CD4-positive, alpha-beta T cell treated with Interleukin-15 for 4 hours (primary cell): Measurements from ENCODE around the gene GUCY1A1.

ENCODE experiments used
- DNase-seq: peaks from one replicate; pipeline ENCODE4 v3.0.0-alpha.2; 2020; ENCODE audit warnings: low spot score

The GUCY1A1 gene

DNA sequence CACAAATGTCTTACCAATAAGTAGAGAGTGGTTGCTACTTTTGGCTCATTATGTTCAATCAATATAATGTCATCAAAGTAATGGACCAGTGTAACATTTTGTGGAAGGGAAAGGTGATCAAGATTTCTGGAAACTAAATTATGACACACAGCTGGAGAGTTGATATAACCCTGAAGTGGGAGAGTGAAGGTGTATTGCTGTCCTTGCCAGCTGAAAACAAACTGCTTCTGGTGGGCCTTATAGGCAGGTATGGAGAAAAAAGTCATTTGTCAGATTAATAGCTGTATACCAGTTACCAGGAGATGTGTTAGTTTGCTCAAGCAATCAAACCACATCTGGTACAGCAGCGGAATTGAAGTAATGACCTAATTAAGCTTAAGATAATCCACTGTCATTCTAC lies 74.9 kb downstream of the GUCY1A1 start:
- no peak for DNase-seq

GRCh38 chr4:155742310-155743015 lies 75.8 kb downstream of the GUCY1A1 start:
- no peak for DNase-seq

- no peak for DNase-seq
These were observed 79.3 kb downstream of the GUCY1A1 start for GRCh38 chr4:155745984-155746383.

GRCh38 chr4:155748039-155748438 lies 81.4 kb downstream of the GUCY1A1 start:
- no peak for DNase-seq

- DNase-seq = no peak
These were observed 82.4 kb downstream of the GUCY1A1 start for GRCh38 chr4:155749041-155749440.

DNA sequence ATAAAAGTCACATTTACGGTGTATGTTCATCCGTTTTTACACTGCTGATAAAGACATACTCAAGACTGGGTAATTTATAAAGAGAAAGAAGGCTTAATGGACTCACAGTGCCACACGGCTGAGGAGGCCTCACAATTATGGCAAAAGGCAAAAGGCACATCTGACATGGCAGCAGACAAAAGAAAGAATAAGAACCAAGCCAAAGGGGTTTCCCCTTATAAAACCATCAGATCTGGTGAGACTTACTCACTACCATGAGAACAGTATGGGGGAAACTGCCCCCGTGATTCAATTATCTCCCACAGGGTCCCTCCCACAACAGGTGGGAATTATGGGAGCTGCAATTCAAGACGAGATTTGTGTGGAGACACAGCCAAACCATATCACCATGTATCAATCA lies 84.9 kb downstream of the GUCY1A1 start:
- DNase-seq = no peak

GRCh38 chr4:155757745-155758265 lies 91.2 kb downstream of the GUCY1A1 start:
- no peak for DNase-seq

DNA sequence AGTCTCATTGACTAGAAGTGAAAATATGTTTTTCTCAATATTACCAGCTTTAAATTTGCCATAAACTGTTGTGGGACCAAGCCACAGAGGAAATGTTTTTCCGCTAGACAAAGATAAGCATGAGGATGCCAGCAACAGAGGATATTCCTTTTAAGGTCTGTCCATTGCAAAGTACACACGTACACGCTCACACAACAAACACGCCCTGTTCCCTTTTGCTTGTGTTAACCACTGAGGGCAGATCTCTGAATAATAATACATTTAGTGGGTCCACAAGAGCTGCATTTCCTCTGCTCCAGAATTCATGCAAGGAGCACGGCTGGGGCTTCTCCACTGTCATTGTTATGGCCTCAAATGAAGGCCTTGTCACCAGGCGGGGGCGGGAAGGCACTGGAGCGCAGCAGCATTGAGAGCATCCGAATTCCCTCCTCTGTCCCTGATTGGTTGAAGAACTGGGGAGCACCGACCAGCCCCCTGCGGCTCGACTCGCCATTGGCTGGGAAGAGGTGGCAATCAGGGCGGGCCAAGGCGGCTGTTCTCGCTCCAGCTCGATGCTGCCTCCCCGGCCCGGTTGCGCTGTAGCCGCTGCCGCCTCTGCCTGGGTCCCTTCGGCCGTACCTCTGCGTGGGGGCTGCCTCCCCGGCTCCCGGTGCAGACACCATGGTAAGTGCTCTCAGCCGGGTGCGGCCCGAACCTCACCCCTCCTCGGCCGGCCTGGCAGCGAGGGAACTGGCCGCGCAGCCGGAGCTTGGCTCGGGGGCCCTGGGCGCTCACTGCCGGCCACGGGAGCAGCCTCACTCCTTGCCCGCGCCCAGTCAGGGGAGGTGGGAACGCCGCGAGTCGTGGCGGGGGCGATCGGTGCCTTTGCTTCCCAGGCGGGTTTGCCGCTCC lies 92.1 kb downstream of the GUCY1A1 start, which contains the start of gene GUCY1B1:
Gene GUCY1B1 (plus strand): TSS at position 541 of the 891 bp plus-strand sequence. CDS start 120 bp downstream, at position 661.
- peak; percentile 57 for DNase-seq

DNA sequence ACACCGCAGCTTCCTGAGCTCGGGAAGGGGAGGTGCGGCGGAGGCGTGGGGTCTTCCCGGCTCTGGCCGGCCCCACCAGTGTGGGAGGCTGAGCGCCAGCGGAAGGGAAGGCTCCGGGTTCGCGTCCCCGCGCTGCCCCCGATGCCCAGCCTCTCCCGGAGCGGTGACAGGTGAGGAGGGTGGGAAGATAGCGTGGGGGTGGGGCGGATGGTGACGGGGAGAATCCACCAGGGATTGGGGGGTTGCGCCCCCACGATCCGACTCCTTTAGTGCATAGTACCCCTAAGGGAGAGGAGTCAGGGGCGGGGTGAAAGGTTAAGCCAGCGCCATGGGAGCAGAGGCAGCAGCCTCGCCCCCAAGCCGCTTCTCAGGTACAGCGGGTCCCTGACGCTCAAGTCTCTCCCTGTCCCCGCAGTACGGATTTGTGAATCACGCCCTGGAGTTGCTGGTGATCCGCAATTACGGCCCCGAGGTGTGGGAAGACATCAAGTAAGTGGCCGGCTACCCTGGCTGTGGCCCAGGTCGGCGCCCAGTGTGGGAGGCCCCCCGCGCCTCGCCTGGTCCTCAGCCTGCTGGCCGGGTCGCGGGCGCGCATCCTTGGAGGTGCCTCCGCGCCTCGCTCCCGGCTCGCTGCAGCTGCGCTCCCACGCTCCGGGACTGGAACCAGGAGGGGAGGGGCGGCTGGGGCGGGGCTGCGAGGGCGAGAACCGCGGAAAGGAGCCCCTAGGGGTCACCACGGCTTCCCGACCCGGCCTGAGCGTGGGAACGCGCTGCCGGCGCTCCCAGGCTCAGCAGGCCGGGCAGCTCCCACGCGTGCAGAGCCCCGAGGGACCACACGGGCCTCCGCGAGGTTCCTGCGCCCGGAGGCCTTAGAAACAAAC lies 93.0 kb downstream of the GUCY1A1 start:
- DNase-seq = no peak

DNA sequence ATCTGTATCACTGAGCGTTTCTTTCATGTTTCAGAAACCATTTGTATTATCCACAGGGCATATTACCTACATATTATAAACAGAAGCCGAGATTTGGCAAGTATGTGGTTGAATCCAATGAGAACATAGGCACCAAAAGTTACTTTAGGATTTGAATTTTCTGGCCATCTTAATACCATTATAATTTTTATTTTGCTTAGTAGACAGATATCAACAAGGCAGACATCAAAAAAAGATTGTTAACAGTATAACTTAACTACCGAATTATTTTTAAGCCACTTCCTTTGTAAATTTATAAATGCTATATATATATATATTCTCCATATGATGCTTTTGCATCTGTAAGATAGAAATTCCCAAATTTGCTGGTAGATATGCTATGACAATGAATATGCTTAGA lies 94.4 kb downstream of the GUCY1A1 start:
- DNase-seq = no peak

- DNase-seq = no peak
These were observed 95.3 kb downstream of the GUCY1A1 start for GRCh38 chr4:155761916-155762315.

GRCh38 chr4:155762334-155762733 lies 95.7 kb downstream of the GUCY1A1 start:
- no peak for DNase-seq

DNA sequence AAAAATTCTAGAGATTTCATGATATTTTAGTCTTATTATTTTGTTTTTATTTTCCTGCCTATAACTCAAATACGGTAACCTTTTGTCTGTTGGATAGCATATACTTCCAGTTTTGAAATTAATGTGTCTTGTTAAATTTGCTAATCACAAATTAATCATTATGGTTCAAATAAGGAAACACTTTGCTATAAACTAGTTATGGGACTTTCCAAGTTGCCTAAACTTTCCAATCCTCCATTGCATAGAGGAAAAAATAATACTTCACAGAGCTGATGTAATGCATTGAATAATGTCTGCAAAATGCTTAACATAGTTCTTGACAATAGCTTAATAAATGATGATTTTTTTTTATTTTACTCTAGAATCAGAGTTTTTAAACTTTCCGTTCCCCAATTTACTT lies 96.9 kb downstream of the GUCY1A1 start:
- DNase-seq = no peak

DNA sequence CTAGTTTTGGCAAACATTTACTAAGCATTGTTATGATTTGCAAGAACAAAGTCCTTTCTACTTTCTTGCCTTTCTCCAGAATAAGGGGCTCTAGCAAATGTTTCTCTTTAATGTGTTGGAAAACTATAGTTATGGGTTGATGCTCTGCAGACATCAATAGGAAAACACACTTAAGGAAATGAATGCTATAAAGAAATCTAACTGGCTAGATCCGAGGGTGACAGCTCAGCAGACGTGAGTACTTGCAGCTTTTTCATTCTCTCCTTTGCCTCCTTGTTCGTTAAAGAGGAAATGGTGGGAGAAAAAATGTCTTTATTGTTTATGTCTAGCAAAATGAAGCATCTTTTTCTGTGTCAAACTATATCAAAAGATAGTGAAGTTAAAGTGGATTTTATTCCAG lies 98.5 kb downstream of the GUCY1A1 start:
- DNase-seq = no peak

- DNase-seq = no peak
These were observed 100.0 kb downstream of the GUCY1A1 start for GRCh38 chr4:155766622-155767021.

DNA sequence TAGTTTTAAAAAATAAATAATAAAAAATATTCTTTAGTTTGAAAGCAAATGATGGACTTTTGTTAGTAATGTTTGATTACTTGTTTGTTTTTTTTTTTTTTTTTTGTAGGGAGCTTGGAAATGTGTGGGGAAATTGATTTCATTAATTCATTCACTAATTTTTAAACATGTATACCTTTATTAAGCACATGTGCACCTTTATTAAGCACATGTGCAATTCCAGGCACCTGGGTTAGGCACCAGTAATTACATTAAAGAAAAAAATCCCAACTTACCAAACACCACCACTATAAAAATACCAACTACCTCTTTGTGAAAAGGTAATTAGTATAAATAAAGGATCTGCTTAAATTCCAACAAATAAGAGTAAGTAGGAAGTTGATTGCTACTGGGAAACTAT lies 101.7 kb downstream of the GUCY1A1 start:
- DNase-seq = no peak

- DNase-seq = no peak
These were observed 102.4 kb downstream of the GUCY1A1 start for GRCh38 chr4:155769090-155769489.

- DNase-seq = no peak
These were observed 106.0 kb downstream of the GUCY1A1 start for GRCh38 chr4:155772459-155773195.

- no peak for DNase-seq
These were observed 106.7 kb downstream of the GUCY1A1 start for GRCh38 chr4:155773196-155773800.

DNA sequence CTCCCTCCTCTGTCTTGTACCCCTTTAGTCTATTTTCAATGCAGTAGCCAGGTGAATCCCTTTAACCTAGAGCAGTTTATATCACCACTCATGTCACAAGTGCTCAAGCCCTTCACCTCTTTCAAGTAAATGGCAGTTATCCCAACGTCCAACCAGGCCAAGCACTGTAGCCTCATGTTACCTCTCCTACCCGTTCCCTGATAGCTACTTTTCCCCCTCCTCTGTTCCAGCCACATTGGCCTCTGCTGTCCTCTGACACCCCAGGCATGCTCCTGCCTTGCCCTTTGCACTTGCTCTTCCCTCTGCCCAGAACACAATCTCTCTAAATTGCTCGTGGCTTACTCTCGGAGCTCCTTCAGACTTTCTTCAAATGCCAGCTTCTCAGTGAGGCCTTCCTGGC lies 107.4 kb downstream of the GUCY1A1 start:
- DNase-seq = no peak
